Measurements from ENCODE around the gene RSPH1.

- TF ChIP-seq POLR2A (IDR thresholded peaks at IDR 0.05) (no peak), CTCF (IDR thresholded peaks at IDR 0.05) (no peak)
Measured at GRCh38 chr21:42540396-42540795, 44.4 kb upstream of the RSPH1 start.
